Ascending aorta (tissue), 2 donors: ENCODE measurements around the gene ATP6V1G3. TPM values are rescaled to one million over a fixed set of nuclear protein-coding genes. Genes with fewer than 3 reads are reported as not detected.

Source experiments
- DNase-seq, 2 donors: peaks; one replicate each; pipeline ENCODE4 v3.0.0-alpha.2; 2019; ENCODE audit warnings: low spot score in 2 of 2
- H3K27ac ChIP-seq, 2 donors: fragments of 200-600 bp; sonication (generic); one replicate each; pipeline ENCODE4 v1.5.1; 2016 to 2017; ENCODE audit warnings: mild to moderate bottlenecking in 1 of 2
- H3K27me3 ChIP-seq: fragments of 200-600 bp; sonication (generic); one replicate; pipeline ENCODE4 v1.5.1; 2017
- H3K36me3 ChIP-seq, 2 donors: fragments of 200-600 bp; sonication (generic); one replicate each; pipeline ENCODE4 v1.5.1; 2016
- H3K4me1 ChIP-seq, 2 donors: fragments of 200-600 bp; sonication (generic); one replicate each; pipeline ENCODE4 v1.5.1; 2016 to 2017; ENCODE audit warnings: mild to moderate bottlenecking in 1 of 2
- H3K4me3 ChIP-seq, 2 donors: fragments of 200-600 bp; sonication (generic); one replicate each; pipeline ENCODE4 v1.5.1; 2016 to 2017; ENCODE audit warnings: mild to moderate bottlenecking in 1 of 2
- H3K9me3 ChIP-seq, 2 donors: fragments of 200-600 bp; sonication (generic); one replicate each; pipeline ENCODE4 v1.5.1; 2016
- intact Hi-C: fragments of 100-400 bp; cut with DNase I; formaldehyde crosslinking; loops from one replicate; pipeline ENCODE4 v1.15.1; 2023
- total RNA-seq: library from RNA; depleted of rRNA; stranded (reverse); fragments of >200 nt; gene quantifications from one replicate; pipeline ENCODE4 v1.1.0, GENCODE V29; 2016
- TF ChIP-seq, protein P1 (sequence below), 3 experiments: fragments of 200-600 bp in 2 of 3; fragments of 450-650 bp in 1 of 3; sonication (generic) in 2 of 3; IDR thresholded peaks; one replicate each; pipeline ENCODE4 v1.5.1; 2016 to 2019; ENCODE audit warnings: antibody characterized with exemption in 3 of 3, mild to moderate bottlenecking in 1 of 3, moderate library complexity in 1 of 3

Gene ATP6V1G3
- total RNA-seq, 1 donor from 2014 or later = not detected

DNA sequence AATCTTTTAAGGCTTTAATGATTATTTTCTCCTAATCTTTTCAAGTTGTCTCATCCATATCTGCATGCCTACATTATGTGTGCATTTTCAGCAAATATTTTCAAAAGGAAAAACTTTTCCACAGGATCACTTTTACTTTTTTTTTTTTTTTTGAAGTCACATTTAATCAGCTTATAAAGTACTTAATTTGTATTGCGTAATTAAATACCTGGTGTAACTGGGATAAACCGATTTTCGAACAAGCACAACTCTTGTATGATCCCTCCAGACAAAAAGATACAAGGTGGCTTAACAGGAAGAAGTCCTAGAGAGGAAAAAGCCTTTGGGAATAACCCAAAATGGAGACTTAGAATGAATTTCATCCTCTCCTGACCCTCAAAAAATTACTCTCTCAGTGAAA, 1.3 kb upstream of the ATP6V1G3 start:
- Histone ChIP-seq H3K9me3 (no peaks in the 10 kb centered on the region), H3K4me1 (no peaks in the 10 kb centered on the region), H3K27ac (no peak overlapping the region), H3K4me3 (no peak overlapping the region), H3K27me3 (no peaks in the 10 kb centered on the region), H3K36me3 (no peaks in the 10 kb centered on the region)
- DNase-seq = no peak
- TF ChIP-seq, protein P1, sequence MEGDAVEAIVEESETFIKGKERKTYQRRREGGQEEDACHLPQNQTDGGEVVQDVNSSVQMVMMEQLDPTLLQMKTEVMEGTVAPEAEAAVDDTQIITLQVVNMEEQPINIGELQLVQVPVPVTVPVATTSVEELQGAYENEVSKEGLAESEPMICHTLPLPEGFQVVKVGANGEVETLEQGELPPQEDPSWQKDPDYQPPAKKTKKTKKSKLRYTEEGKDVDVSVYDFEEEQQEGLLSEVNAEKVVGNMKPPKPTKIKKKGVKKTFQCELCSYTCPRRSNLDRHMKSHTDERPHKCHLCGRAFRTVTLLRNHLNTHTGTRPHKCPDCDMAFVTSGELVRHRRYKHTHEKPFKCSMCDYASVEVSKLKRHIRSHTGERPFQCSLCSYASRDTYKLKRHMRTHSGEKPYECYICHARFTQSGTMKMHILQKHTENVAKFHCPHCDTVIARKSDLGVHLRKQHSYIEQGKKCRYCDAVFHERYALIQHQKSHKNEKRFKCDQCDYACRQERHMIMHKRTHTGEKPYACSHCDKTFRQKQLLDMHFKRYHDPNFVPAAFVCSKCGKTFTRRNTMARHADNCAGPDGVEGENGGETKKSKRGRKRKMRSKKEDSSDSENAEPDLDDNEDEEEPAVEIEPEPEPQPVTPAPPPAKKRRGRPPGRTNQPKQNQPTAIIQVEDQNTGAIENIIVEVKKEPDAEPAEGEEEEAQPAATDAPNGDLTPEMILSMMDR (IDR thresholded peaks at IDR 0.05) = no peak
- intact Hi-C loops = no loop called here

GRCh38 chr1:198538579-198539364, 1.7 kb downstream of the ATP6V1G3 start:
- Histone ChIP-seq H3K4me3 (no peak overlapping the region), H3K27ac (no peak overlapping the region), H3K4me1 (no peaks in the 10 kb centered on the region), H3K36me3 (no peaks in the 10 kb centered on the region), H3K9me3 (no peaks in the 10 kb centered on the region), H3K27me3 (no peaks in the 10 kb centered on the region)
- intact Hi-C loops = no loop called here
- no peak for DNase-seq
- TF ChIP-seq, protein P1 (IDR thresholded peaks at IDR 0.05) = no peak

GRCh38 chr1:198535631-198536030, 4.8 kb downstream of the ATP6V1G3 start:
- no peak for DNase-seq
- Histone ChIP-seq H3K27ac (no peak overlapping the region), H3K36me3 (no peaks in the 10 kb centered on the region), H3K4me1 (no peaks in the 10 kb centered on the region), H3K27me3 (no peaks in the 10 kb centered on the region), H3K4me3 (no peak overlapping the region), H3K9me3 (no peaks in the 10 kb centered on the region)
- intact Hi-C loops = no loop called here
- TF ChIP-seq, protein P1 (IDR thresholded peaks at IDR 0.05) = no peak

- no peaks in the 10 kb centered on the region for H3K9me3 ChIP-seq
- no peaks in the 10 kb centered on the region for H3K27me3 ChIP-seq
- no peaks in the 10 kb centered on the region for H3K4me1 ChIP-seq
- TF ChIP-seq, protein P1 (IDR thresholded peaks at IDR 0.05) = no peak
- no peak overlapping the region for H3K27ac ChIP-seq
- intact Hi-C loops = no loop called here
- no peak for DNase-seq
- no peaks in the 10 kb centered on the region for H3K36me3 ChIP-seq
- no peak overlapping the region for H3K4me3 ChIP-seq
These were observed 5.7 kb downstream of the ATP6V1G3 start for GRCh38 chr1:198534548-198535418.

GRCh38 chr1:198531891-198532290, 8.6 kb downstream of the ATP6V1G3 start:
- TF ChIP-seq, protein P1 (IDR thresholded peaks at IDR 0.05) = no peak
- no peaks in the 10 kb centered on the region for H3K4me1 ChIP-seq
- H3K9me3 ChIP-seq = no peaks in the 10 kb centered on the region
- no peak overlapping the region for H3K4me3 ChIP-seq
- no peak for DNase-seq
- H3K27ac ChIP-seq = no peak overlapping the region
- H3K36me3 ChIP-seq = no peaks in the 10 kb centered on the region
- intact Hi-C loops = no loop called here
- H3K27me3 ChIP-seq = no peaks in the 10 kb centered on the region
